GM12874 (cell line): ENCODE results near the gene OCIAD1.

Experiments
- TF ChIP-seq, protein P1 (sequence below): IDR thresholded peaks from 2 replicates; pipeline ENCODE4 v1.5.1; 2011; ENCODE audit warnings: low read depth, mild to moderate bottlenecking, control low read depth, low read length, moderate library complexity; ENCODE audit not compliant: insufficient read depth

OCIAD1 gene

DNA sequence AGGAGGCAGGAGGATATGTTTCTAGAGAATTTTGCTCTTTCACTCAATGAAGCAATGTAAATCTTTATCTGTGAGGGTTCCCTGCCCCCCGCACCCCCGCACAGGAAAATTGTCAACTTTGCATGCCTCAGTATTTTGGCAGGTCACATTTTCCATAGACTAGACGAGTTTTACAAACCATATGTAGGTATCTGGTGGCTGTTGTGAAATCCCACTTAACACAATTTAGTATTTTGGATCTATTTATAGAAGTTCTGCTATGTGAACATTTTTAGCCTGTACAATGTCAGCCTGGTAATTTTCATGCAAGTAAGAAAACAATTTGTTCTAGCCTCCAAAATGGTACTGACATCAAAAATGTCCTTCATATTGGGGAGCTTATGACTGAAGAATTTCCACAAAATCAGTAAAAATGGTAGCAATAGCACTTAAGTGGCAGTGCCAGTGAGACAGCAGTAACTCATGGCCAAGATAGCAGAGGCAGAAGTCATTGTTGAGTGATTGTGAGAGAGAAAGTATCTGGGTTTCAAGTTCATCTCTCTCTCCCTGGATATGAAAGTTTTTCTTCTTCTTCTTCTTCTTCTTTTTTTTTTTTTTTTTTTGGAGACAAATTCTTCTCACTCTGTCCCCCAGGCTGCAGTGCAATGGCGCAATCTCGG, 38.4 kb upstream of the OCIAD1 start:
- TF ChIP-seq, protein P1, sequence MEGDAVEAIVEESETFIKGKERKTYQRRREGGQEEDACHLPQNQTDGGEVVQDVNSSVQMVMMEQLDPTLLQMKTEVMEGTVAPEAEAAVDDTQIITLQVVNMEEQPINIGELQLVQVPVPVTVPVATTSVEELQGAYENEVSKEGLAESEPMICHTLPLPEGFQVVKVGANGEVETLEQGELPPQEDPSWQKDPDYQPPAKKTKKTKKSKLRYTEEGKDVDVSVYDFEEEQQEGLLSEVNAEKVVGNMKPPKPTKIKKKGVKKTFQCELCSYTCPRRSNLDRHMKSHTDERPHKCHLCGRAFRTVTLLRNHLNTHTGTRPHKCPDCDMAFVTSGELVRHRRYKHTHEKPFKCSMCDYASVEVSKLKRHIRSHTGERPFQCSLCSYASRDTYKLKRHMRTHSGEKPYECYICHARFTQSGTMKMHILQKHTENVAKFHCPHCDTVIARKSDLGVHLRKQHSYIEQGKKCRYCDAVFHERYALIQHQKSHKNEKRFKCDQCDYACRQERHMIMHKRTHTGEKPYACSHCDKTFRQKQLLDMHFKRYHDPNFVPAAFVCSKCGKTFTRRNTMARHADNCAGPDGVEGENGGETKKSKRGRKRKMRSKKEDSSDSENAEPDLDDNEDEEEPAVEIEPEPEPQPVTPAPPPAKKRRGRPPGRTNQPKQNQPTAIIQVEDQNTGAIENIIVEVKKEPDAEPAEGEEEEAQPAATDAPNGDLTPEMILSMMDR, result no peak

DNA sequence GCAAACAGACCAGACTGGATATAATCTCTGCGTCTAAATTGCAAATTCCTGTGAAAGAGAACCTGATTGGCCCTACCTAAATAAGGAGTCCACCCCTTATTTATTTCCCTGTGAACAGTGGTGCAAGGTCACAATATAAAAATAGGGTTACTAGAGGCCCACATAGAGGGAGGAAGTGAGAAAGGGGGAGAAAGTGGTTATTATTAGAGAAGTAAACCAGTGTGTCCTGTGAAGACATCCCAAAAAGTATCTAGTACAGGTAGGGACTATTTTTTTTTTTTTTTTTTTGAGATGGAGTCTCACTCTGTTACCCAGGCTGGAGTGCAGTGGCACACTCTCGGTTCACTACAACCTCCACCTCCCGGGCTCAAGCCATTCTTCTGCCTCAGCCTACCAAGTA, 35.8 kb upstream of the OCIAD1 start:
- TF ChIP-seq, protein P1, result no peak

DNA sequence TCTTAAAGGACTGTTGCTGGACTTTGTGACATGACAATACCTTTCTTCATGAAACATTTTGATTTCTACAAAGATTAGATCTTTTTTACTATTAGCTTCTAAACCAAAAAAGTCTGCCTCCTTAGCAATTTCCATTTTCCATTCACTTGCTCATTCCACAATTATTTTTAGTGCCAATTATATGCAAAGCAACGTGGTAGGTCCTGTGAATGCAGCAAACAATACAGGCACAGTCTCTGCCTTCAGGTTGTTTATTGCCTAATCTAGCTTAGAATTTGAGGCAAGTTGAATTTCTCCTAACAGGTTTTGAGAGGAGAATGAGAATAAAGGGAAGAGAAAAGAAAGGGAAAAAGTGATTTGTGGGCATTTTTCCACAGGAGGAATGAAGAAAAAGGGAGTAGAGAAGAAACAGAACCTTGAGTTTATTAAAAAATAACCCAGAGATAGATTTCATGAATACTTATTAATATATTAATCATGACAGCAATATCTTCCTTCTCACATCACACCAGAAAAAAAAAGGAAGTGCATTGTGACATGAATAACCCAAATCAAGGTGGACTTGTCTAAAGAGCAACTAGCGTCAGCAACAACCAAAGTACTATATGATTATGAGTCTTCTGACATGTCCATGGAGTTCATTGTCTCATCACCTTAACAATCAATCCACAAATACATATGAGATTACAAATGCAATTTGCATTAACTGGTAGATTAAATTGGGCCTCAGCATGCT, 34.5 kb upstream of the OCIAD1 start:
- TF ChIP-seq, protein P1, result no peak

DNA sequence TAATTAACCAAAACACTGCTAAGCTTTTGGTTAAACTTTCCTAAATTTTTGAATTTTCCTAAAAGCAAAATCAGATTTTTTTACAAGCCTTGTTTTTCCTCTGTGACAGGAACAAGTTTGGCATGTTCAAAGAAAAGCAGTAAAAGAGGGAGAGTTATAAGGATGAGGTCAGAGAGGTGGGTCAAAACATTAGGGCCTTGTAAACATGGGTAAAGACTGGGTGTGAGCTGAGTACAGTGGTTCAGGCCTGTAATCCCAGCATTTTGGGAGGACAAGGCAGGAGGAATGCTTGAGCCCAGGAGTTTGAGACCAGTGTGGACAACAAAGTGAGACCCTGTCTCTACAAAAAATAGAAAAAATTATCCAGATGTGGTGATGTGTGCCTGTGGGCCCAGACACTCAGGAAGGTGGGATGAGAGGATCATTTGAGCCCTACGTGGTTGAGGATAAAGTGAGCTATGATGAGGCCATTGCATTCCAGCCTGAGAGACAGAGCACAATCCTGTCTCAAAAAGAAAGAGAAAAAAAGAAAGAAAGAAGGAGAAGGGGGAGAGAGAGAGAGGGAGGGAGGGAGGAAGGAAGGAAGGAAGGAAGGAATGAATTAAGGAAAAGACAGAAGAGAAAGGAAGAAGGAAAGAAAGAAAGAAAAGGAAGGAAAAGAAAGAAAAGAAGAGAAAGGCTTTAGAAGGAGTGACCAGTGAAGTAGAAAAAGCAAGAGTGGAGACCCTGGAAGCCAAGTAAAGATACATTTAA, 33.8 kb upstream of the OCIAD1 start:
- TF ChIP-seq, protein P1, result no peak

DNA sequence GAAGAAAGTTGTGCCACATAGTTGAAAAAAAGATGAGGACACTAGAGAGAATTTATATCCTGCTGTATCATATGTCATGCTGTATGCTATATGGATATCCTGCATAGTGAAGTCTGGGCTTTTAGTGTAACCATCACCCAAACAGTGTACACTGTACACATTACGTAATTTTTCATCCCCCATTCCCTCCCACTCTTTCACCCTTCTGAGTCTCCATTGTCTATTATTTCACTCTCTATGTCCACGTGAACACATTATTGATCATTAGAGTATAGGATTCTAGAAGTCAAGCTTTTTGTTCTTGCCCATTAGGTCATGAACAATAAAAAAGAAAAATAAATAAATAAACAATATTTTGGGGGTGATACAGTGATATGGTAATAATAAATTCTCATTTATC, 32.8 kb upstream of the OCIAD1 start:
- TF ChIP-seq, protein P1, result no peak

DNA sequence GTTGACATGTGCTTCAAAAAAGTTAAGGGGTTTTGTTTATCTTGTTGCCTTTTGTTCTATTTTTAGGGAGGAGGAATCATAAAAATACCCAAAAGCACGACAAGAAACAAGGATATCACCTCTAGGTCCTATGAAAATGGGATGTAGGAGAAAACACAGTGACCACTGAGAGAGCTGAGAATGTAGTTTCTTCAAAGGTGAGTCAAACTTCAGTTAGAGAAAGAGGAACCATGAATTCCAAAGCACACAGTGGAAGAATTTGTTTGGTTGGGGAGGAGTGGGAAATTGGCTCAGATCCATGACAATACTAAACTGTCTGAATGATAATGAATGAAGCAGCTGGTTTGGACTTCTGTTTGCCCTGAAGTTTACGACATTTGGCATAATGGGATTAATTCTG, 31.7 kb upstream of the OCIAD1 start:
- TF ChIP-seq, protein P1, result no peak

DNA sequence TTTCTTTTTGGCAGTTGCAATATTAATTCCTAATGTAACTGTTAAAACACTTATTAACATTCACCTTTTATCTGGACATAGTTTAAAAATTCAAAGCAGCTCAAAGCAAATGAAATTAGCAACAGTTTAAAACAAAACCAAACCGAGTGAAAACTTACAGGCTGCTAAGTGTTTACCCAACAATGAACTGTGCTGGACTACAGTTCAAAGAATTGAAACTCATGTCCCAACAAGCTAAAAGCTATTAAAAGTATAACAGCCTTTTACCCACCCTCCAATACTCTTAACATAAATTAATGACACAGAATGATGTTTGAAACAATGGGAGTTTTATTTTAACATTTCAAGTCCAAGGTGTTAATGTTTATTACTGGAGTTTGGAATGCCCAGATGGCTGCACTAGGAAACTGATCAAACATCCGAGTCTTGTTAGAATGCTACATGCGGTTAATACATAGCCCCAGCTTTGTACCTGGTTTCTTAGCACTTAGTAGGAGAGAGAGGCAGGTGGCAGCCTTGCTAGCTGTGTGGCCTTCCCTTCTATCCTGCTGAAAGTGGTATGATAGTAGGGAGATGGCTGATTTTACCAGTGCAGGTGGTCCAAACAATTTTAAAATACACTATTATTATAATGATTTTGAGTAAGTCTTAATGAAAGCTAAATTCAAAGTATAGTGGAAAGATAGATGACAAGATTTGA, 29.7 kb upstream of the OCIAD1 start:
- TF ChIP-seq, protein P1, result no peak
